OCI-LY7 (cell line): Measurements from ENCODE around the gene TEX14.

ENCODE experiments used
- CTCF ChIP-seq: fragments of 200-600 bp; sonication (generic); conservative IDR thresholded peaks from 2 replicates; pipeline ENCODE4 v1.5.1; 2014; ENCODE audit warnings: mild to moderate bottlenecking, antibody characterized with exemption, low read length, moderate library complexity, mixed read lengths
- EZH2phosphoT487 ChIP-seq: fragments of 200-600 bp; sonication (generic); IDR thresholded peaks from 2 replicates; pipeline ENCODE4 v1.6.1; 2018; ENCODE audit warnings: low read depth, borderline replicate concordance, mild to moderate bottlenecking, mixed run types, antibody characterized with exemption, low read length, moderate library complexity, mixed read lengths

- TF ChIP-seq CTCF (no peak), EZH2phosphoT487 (no peak)
Observed at GRCh38 chr17:58606934-58607333, 84.9 kb downstream of the TEX14 start.
